RCC 7860 (cell line): Measurements from ENCODE around the gene HP1BP3.
"Not testable (repeated sequence)": the region's sequence is repeated elsewhere in the genome, so short reads cannot be mapped to it uniquely, and the experiment has no call there.

Source experiments
- DNase-seq: peaks from one replicate; pipeline ENCODE4 v3.0.0-alpha.2; 2015; ENCODE audit warnings: low spot score
- FAIRE-seq: peaks from 2 replicates; lab custom pipeline; 2012; peaks lifted over from hg19 to GRCh38; lab: Jason Lieb, UNC

HP1BP3 gene

DNA sequence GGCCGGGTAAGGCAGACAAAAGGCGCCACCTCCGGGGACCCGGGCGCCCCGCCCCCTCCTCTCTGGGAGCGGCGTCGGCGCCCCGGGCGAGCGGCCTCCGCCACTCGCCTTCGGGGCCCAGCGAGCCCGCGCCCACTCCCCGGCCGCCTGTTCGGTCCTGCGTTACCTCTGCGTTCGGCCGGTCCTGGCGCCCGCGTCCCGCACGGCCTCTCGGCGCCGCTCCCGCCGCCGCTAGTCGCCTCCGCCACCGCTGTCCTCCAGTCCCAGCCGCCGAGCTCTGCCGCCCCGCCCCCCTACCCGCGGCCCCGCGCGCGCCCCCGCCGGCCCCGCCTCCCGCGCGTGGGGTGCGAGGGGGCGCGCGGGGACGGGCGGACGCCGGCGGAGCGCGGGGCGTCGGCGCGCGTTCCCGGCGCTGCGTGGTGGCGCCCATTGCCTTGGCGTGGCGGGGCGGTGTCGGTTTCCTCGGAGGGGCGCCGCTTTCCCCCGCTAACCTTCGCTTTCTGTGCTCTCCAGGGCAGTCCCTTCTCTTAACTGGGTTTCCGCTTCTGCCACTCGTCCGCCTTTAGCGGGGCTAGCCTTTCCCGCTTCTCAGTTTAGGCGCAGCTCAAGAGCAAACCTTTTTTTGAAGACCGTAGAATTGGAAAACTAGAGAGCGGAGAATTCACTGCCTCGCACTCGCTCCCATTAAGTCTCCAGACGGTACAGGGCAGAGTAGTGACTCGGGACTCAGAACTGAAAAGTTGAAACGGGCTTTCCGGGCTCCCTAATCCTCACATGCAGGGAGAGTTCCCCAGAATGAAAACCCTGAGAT, at the start of gene HP1BP3:
Gene HP1BP3 (minus strand): TSS at position 279 of the 811 bp plus-strand sequence. CDS start 6,867 bp downstream, outside the sequence.
- FAIRE-seq (no peak), DNase-seq (peak; percentile 50)

- no peak for FAIRE-seq
- no peak for DNase-seq
These were observed 49.1 kb upstream of the HP1BP3 start for GRCh38 chr1:20836230-20836629.

- DNase-seq (no peak), FAIRE-seq (no peak)
These were observed 47.7 kb upstream of the HP1BP3 start for GRCh38 chr1:20834780-20835179.

- FAIRE-seq: no peak
- no peak for DNase-seq
These were observed 47.1 kb upstream of the HP1BP3 start for GRCh38 chr1:20834192-20834591.

DNA sequence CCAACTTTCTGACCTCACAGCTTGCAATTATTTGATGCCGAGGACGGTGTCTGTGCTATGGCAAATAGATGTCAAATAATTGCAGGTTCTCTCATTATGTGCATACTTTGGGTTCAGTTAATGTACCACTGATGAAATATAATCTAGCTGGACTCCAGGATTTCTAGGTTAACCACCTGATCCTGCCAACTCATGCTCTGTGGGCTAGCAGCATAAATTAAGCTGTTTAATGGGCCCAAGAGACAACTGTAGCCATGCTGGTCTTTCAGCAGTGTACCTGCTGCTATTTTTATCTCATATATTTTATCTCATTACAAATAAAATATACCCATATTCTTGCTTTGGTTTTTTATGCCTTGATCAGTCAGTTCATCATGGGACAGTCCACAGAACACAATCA, 43.3 kb upstream of the HP1BP3 start:
- DNase-seq (no peak), FAIRE-seq (no peak)

GRCh38 chr1:20829946-20830345, 42.8 kb upstream of the HP1BP3 start:
- DNase-seq: no peak
- FAIRE-seq: no peak

DNA sequence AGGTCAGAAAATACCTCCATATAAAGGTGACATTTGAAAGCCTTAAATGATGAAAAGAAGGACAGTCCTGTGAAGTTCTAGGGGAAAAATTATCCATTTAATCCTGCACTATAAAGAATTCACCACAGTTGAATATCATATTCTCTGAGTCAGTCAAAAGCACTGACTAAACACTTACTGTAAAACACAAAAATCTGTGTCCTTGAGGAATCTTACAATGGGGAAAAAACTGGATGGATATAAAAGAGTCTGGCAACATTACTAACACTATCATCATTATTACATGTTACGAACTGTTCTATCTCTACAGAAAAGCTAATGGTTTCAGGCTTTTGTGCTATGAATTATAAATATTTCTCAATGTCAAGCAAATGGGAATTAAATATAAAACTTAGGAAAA, 42.4 kb upstream of the HP1BP3 start:
- no peak for FAIRE-seq
- no peak for DNase-seq

DNA sequence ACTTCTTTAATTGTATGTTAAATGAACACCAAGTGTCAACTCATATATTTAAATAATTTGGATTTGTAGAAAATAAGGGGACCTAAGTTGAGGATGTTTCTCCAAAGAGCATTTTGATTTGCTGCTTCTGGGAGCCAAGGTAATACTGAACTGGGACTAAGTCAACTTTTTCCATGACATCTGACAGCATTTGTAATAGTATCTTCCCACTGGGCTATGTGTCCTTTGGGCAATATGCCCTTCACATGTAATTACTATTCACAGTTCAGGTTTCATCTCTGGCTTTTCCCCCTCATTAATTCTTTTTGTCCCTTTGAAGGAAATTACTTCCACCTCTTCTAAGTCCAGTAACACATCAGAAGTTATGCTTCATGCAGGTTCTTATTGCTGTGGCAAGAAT, 36.7 kb upstream of the HP1BP3 start:
- FAIRE-seq: no peak
- no peak for DNase-seq

- no peak for DNase-seq
- FAIRE-seq: no peak
These were observed 34.4 kb upstream of the HP1BP3 start for GRCh38 chr1:20821466-20821865.

DNA sequence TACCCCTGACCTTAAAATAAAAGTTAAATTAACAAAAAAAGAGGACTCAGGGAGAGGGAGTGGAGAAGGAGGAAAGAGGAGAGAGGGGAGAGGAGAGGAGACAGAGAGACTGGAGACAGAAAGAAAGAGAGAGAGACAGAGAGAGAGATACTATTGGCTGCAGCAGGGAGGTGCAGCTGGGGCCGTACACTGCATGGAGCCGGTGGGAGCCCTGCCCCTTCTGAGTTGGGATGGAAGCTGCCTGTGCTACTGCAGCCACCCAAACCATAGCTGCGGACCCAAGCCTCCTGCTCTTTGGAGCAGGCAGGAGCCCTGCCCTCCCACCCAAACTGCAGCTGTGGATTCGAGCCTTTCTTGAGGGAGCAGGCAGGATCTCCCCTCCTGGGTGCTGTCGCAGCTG, 32.7 kb upstream of the HP1BP3 start:
- DNase-seq (no peak), FAIRE-seq (no peak)

GRCh38 chr1:20814534-20814871, 27.4 kb upstream of the HP1BP3 start:
- no peak for FAIRE-seq
- DNase-seq: no peak

GRCh38 chr1:20811916-20812315, 24.8 kb upstream of the HP1BP3 start:
- DNase-seq: no peak
- FAIRE-seq: no peak

- DNase-seq (no peak), FAIRE-seq (no peak)
These were observed 6.1 kb upstream of the HP1BP3 start for GRCh38 chr1:20793236-20793635.

- no peak for FAIRE-seq
- DNase-seq: no peak
These were observed 5.1 kb upstream of the HP1BP3 start for GRCh38 chr1:20792196-20792595.

DNA sequence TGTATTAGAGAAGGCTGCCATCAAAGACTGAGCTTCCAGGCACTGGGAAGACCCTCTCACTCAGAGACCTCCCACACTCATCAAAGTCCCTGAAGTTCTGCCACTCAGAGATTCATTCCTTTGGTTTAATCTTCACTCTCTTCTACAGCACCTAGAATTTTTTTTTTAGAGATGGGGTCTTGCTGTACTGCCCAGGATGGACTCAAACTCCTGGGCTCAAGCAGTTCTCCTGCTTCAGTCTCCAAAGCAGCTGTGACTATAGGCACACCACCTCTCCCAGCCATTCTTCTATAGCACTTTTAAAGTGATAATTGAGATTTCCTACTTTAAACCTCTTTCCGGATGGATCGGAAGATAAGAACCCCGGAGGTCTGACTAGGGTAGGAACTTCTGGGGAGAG, 3.7 kb upstream of the HP1BP3 start:
- FAIRE-seq (no peak), DNase-seq (no peak)

- FAIRE-seq, DNase-seq: not testable (repeated sequence)
These were observed 2.5 kb upstream of the HP1BP3 start for GRCh38 chr1:20789598-20789997.

DNA sequence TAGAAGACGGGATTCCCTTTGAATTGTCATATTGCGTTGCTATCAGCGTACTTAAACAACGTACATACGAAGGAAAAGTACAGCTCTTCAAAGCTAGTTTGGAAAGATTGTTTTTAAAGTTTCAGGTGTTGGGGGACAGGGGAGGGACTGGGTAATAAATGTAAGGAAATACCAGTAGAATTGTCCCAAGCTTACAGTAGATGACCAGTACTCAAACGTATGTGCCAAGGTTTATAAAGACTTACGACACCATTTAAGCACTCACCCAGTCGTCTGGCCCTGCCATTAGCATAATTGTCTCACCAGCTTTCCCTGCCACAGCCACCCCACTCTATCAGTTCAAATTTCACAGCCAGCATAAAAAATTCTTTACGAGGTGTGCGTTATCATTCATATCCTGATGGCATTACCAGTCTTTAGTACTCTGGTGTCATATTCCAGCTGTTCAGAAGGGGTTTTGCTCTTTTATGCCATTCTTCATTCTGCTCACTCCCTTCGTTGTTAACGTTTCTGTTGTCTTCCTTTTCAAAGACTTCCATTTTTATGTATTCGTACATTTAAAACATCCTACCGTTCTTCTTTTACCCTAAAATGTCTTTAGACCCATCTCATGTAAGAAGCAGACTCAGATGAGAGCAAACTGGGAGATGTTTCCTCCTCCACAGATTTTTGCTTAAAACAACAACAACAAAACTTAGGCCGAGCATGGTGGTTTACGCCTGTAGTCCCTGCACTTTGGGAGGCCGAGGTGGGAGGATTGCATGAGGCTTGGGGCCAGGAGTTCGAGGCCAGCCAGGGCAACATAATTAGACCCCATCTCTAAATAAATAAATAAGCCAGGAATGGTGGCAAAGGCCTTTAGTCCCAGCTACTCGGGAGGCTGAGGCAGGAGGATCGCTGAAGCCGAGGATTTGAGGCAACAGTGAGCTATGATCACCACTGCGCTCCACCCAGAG, 1.0 kb upstream of the HP1BP3 start:
- FAIRE-seq (no peak), DNase-seq (no peak)

DNA sequence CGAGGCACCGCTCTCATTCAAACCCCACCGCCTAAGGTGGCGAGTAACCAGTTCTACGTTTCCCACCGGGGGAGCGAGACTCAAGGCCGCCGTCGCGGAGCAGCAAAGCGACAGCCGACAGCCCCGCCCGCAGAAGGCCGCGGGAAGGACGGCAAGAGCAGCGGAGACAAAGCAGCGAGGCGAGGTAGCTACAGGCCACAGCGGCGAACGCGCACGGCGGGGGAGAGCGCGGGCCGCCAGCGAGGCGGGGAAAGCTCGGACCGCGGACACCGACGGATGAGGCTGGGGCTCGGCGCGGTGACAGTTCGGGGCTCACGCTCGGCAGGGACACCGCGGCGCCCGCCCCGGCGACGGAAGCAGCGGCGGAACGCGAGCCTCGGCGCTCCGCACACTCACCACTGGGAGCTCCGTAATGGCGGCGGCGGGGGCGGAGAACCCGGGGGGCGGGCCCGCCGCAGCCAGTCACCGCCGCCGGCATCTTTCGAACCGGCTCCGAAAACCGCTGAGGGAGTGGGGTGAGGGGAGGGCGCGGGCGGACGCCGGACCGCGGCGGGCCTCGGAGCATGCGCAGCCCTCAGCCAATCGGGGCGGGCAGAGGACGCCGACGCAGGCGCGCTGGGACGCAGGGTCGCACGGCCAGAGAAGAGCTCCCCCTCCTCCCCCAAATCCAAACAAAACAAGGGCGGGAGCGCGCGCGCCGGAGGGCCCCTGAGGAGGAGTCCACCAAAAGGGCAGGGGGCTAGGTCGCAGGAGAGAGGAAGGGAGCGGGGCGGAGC, 666 bp downstream of the HP1BP3 start:
- FAIRE-seq (no peak), DNase-seq (peak; percentile 86)

DNA sequence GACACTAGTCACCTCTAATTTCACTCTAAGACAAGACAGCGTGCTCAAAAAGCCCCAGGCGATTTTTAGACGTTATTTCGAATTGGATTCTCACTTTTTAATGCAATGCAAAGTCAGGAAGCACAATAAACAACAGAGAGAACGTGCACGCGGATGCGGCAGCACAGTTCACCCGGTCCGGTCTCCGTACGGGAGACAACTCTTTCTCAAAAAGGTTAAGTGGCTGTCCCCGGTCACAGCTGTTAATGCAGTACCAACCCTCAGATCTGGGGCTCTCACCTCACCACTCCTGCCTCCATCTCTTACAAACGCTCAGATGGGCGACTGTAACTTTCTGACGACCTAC, 1.2 kb downstream of the HP1BP3 start:
- FAIRE-seq (no peak), DNase-seq (no peak)

GRCh38 chr1:20775700-20776099, 11.4 kb downstream of the HP1BP3 start:
- no peak for DNase-seq
- FAIRE-seq: no peak

- DNase-seq (no peak), FAIRE-seq (no peak)
These were observed 15.3 kb downstream of the HP1BP3 start for GRCh38 chr1:20771780-20772179.
